Thymus (tissue), 11 donors: ENCODE measurements around the gene FBXW10B. TPM values are rescaled to one million over a fixed set of nuclear protein-coding genes. Genes with fewer than 3 reads are reported as not detected.
"Not testable (repeated sequence)": the region's sequence is repeated elsewhere in the genome, so short reads cannot be mapped to it uniquely, and the experiment has no call there.

ENCODE experiments used
- DNase-seq, 9 donors: peaks; one replicate each; pipeline ENCODE4 v3.0.0-alpha.2; 2013; ENCODE audit warnings: low spot score in 9 of 9, low read depth in 6 of 9, missing footprints in 1 of 9
- H3K27ac ChIP-seq, 2 donors: one replicate each; pipeline ENCODE4 v1.5.1; 2013; ENCODE audit warnings: control low read depth in 1 of 2, low read depth in 1 of 2, low read length in 1 of 2, mild to moderate bottlenecking in 1 of 2, moderate library complexity in 1 of 2
- H3K27me3 ChIP-seq, 2 donors: one replicate each; pipeline ENCODE4 v1.5.1; 2013; ENCODE audit warnings: low read length in 1 of 2; ENCODE audit not compliant: control insufficient read depth in 2 of 2, insufficient read depth in 1 of 2
- H3K36me3 ChIP-seq, 2 donors: one replicate each; pipeline ENCODE4 v1.5.1; 2013; ENCODE audit warnings: low read length in 1 of 2, mild to moderate bottlenecking in 1 of 2, moderate library complexity in 1 of 2; ENCODE audit not compliant: control insufficient read depth in 2 of 2, insufficient read depth in 2 of 2
- H3K4me1 ChIP-seq, 2 donors: one replicate each; pipeline ENCODE4 v1.5.1; 2013; ENCODE audit warnings: low read length in 2 of 2; ENCODE audit not compliant: control insufficient read depth in 2 of 2, insufficient read depth in 2 of 2
- H3K4me3 ChIP-seq, 2 donors: one replicate each; pipeline ENCODE4 v1.5.1; 2013; ENCODE audit warnings: low read length in 2 of 2, control low read depth in 1 of 2, mild to moderate bottlenecking in 1 of 2
- H3K9me3 ChIP-seq, 2 donors: one replicate each; pipeline ENCODE4 v1.5.1; 2013; ENCODE audit warnings: low read length in 1 of 2, mild to moderate bottlenecking in 1 of 2; ENCODE audit not compliant: control insufficient read depth in 2 of 2, insufficient read depth in 1 of 2
- WGBS: extraction: QIAGEN DNeasy Blood & Tissue Kit; methylation state at CpG from one replicate; pipeline ENCODE4 v1.1.7; 2013; 5-methylcytosine and 5-hydroxymethylcytosine counted together
- polyA plus RNA-seq: library from polyadenylated mRNA; stranded (reverse); fragments of 200-250 nt; gene quantifications from one replicate; pipeline ENCODE4 v1.2.3, GENCODE V29; 2013
- total RNA-seq: library from RNA; stranded (reverse); fragments of 120-200 nt; gene quantifications from one replicate; pipeline ENCODE4 v1.2.4, GENCODE V29; 2013
- donor health status: healthy.

Gene FBXW10B
- total and polyA plus RNA-seq, 2 donors, result 0.80 to 1.6 TPM

DNA sequence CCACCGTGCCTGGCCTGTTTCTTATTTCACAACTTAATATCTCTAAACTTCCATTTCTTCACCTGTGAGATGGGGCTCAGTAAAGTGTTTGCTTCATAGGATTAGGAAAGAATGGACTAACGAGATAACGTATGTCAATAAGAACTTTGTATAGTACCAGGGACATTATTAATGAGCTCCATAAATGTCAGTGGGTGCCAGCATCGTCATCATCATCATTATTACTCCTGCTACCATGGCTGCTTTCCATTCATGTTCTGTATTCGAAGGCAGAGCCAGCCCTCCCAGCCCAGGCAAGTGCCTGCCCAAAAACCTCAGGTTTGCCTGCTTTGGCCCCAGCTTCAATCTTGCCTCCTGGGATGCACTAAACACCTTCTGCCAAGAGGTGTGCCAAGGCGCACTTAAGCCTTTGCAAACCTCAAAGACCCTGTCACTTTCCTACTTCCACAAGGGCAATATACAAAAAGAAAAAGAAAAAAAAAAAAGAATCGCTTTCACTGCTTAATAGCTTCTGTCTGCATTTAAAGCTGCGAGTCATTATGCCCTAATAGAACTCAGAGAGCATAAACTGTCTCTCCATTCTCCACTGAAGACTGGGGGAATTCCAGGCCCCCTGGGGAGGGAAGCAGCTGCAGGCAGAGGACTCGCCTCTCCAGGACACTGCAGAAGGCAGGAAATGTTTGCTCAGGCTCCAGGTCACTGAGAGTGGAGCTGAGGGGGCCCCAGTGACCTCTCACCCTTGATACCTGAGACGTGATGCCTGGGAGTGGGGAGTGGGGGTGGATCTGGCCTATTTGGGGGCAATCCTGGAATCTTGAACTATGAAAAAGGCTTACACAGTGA lies 25.8 kb upstream of the FBXW10B start:
- peak overlapping the region; percentile 67 to 70 for H3K27ac ChIP-seq
- 91% methylated on average over 10 of the region's 10 CpGs for WGBS
- H3K4me1 ChIP-seq, H3K9me3 ChIP-seq, H3K4me3 ChIP-seq, DNase-seq, H3K36me3 ChIP-seq, H3K27me3 ChIP-seq: not testable (repeated sequence)

DNA sequence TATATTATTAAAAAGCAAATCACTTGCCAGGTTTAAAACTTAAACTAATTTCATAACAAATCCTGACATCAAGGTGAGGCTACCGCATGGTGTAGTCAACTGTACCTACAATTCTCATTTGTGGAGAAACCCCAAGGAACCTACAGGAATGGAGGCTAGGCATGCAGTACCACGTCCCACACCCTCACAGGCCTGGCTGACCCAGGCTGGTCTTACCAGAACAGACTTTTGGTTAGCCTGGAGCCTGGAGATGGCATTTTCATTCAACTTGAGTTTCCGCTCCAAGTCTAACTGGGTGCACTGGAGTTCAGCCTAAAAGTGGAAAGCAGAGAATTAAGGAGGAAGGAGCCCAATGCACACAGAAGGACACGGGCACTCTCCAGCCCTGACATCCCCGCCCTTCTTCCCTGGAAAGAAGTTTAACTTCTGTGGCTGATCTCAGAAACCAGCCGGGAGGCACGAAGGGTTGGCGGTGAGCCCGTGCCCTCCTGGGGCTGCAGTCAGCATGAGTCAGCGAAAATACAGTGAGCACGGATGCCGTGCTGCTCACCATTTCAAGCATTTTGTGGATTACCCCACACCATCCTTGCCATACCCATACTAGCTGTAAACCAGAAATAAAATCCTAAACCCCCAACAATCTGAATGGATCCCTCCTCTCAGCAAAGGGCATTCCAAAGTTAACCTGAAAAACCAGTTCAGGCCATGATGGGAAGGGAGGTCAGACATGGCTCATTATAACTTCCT lies 23.2 kb upstream of the FBXW10B start:
- WGBS, result 93% methylated on average over 2 of the region's 12 CpGs
- not testable (repeated sequence) for H3K27me3 ChIP-seq, H3K4me3 ChIP-seq, H3K4me1 ChIP-seq, DNase-seq, H3K36me3 ChIP-seq, H3K9me3 ChIP-seq, H3K27ac ChIP-seq

DNA sequence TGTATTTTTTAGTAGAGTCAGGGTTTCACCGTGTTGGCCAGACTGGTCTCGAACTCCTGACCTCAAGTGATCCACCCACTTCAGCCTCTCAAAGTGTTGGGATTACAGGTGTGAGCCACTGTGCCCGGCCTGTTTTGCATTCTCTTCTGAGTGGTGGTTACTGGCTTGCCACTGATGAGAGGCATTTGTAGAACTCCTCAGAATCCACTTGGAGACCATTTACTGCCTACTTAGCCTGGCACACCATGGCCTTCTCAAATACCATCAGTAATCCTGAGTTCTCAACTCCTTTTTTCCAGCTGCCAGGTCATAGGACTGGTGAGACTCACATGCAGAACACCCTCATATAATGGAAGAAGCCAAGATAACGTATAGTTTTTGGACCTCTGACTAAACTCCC lies 22.5 kb upstream of the FBXW10B start:
- not testable (repeated sequence) for H3K36me3 ChIP-seq, H3K4me1 ChIP-seq, DNase-seq, H3K27me3 ChIP-seq, H3K9me3 ChIP-seq, H3K27ac ChIP-seq, H3K4me3 ChIP-seq
- 98% methylated on average over 4 of the region's 4 CpGs for WGBS

DNA sequence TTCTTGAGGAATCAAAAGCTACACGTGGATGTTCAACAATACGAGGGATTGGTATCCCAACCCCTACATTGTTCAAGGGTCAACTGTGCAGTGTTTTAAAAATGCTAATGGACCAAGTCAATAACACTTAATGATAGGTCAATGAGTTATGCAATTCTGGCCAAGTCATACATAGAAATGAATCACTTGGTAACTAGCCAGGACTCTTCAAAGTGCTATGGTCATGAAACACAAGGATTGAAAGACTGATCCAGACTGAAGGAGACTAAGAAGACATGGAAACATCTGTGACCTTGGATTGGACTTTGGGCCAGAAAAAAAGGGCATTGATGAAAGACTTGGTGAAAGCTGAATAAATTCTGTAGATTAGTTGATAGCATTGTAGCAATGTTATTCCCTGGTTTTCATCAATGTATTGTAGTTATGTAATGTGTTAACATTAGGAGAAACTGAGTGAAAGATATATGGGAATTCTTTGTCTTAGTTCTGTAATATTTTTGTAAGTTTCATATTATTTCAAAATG lies 11.5 kb upstream of the FBXW10B start:
- DNase-seq, H3K27ac ChIP-seq, H3K4me1 ChIP-seq, H3K9me3 ChIP-seq, H3K27me3 ChIP-seq, H3K4me3 ChIP-seq, H3K36me3 ChIP-seq: not testable (repeated sequence)
- WGBS, result over 99% methylated on average over 2 of the region's 2 CpGs

DNA sequence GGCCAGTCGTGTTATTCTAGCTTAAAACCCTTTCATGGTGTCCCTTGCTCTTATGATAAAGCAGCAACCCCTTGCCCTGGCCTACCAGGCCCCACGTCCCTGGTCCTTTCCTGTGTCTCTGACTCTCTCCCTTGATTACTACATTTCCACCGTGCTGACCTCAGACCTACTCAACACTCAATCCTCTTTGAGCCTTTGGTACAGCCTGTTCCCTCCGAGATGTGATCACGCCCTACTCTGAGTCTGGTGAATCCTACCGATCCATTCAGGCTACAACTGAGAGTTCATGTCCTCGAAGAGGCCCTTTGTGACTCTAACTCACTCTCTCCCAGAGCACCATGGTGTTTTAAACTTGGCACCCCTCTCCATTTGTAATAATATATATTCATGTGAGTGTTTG lies 10.5 kb upstream of the FBXW10B start:
- not testable (repeated sequence) for H3K9me3 ChIP-seq, H3K36me3 ChIP-seq, H3K4me3 ChIP-seq, DNase-seq, H3K27ac ChIP-seq, H3K27me3 ChIP-seq, H3K4me1 ChIP-seq
- 96% methylated on average over 7 of the region's 7 CpGs for WGBS

DNA sequence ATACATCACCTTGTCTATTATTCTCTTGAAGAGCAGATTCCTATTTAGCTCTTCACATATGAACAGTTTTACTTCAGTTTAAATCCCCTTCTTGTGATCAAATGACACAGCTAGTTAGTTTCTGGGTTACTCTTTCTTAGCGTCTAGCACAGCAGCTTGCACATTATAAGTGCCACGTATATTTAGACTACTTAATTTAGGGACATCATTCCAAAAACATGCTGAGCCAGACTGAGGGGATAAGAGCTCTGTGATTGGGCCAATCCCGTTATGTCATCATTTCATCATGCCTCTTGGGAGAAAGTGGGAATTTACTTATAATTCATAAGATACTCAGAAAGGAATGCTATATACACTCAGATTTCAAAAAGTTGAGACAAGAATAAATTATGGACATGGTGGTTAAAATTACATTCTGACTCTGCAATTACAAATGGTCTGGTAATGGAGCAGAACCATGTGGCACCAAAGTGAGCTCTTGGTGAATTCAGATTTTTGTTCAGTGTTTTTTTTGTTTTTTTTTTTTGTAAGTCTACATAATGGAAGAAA lies 4.2 kb upstream of the FBXW10B start:
- WGBS, result 94% methylated on average over 3 of the region's 3 CpGs
- not testable (repeated sequence) for H3K4me3 ChIP-seq, H3K9me3 ChIP-seq, H3K36me3 ChIP-seq, H3K27me3 ChIP-seq, DNase-seq, H3K4me1 ChIP-seq
- H3K27ac ChIP-seq, result peak overlapping the region in 1 of 2 donors; percentile 24

DNA sequence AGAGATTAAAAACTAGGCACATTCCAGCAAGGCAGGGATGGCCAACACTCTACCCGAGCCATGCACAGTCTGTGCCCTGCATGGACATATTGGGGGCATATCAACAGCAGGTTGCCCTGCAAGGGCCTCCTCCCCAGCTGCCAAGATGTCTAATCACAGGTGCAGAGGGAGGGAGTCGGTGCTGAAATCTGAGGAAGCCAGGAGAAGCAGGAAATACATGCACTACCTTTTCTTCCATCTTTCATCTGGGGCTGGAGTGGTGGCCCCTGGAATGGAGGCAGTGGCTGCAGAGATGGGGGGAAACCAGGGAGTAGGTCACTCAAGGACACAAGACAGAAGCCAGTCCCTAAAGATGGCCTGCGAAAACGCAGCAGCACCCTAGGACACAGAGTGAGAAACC lies 3.8 kb upstream of the FBXW10B start:
- H3K9me3 ChIP-seq, H3K4me3 ChIP-seq, H3K27me3 ChIP-seq, H3K27ac ChIP-seq, H3K4me1 ChIP-seq, H3K36me3 ChIP-seq, DNase-seq: not testable (repeated sequence)
- WGBS, result 91% methylated on average over 3 of the region's 4 CpGs

DNA sequence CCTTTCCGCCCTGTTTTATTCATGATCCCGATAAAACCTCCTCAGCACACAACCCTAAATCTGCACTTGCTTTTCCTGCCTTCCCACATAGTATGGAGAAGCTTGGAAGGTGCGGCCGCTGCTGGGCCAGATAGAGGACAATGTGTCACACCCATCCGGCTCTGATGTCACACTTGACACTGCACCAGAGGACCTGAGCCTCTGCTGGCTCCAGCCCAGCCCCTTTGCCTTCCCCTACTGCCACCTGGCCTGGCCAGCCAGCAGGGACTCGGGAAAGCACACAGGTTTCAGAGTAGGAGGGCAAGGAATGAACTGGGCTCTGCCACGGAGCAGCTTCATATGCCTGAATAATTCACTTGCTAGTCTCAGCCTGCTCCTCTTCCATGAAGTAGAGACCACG lies 2.6 kb upstream of the FBXW10B start:
- 97% methylated on average over 6 of the region's 8 CpGs for WGBS
- H3K27me3 ChIP-seq, result not testable (repeated sequence)

DNA sequence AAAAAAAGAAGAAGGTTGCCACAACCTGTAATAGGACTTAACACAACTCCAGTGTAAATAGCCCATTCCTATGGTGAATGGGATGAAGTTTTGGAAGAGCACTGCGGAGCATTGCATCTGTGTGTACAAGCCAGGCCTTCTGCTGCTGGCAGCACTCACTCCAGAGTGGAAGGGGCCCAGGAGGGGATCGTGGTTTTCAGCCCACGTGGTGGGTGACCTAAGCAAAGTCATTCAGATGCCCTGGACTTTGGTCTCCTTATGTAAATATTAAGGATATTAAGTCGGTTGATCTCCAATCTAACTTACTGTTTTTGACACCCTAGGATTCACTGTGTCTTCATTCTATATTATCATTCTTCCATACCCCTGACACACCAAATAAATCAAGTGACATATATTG lies 2.7 kb downstream of the FBXW10B start:
- H3K27ac ChIP-seq, H3K27me3 ChIP-seq, H3K4me3 ChIP-seq, H3K36me3 ChIP-seq, H3K4me1 ChIP-seq, H3K9me3 ChIP-seq, DNase-seq: not testable (repeated sequence)
- WGBS, result 62% methylated on average over 4 of the region's 4 CpGs

More for the DNA sequence above, 2.6 kb upstream of the FBXW10B start:
- H3K9me3 ChIP-seq, DNase-seq, H3K36me3 ChIP-seq, H3K4me3 ChIP-seq, H3K27ac ChIP-seq, H3K4me1 ChIP-seq: not testable (repeated sequence)
